ENCODE results near the gene DPPA3.

DNA sequence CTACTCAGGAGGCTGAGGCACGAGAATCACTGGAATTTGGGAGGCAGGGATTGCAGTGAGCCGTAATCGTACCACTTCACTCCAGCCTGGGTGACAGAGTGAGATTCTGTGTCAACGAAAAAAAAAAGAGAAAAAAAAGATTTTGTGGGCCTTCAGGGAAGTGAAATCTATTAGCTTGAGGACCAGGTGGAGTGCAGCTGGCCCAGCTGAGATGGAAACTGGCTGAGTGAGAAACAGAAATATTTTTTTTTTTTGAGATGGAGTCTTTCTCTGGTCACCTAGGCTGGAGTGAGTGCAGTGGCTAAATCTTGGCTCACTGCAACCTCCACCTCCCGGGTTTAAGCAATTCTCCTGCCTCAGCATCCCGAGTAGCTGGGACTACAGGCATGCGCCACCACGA is 38.2 kb downstream of the DPPA3 start:
- no peak for TF ChIP-seq CTCF (IDR thresholded peaks at IDR 0.05)
- TF ChIP-seq POLR2AphosphoS5 (IDR thresholded peaks at IDR 0.05), result no peak
- no peak for TF ChIP-seq EP300 (IDR thresholded peaks at IDR 0.05)
